Chondrocyte (in vitro differentiated cells): ENCODE measurements around the gene IL5. TPM values are rescaled to one million over a fixed set of nuclear protein-coding genes. Genes with fewer than 3 reads are reported as not detected.

ENCODE experiments used
- DNase-seq: peaks from one replicate; pipeline ENCODE4 v3.0.0; 2021; ENCODE audit warnings: mixed read lengths, low spot score
- H3K27ac Mint-ChIP-seq: one replicate; pipeline ENCODE4 v1.8.0; 2021; ENCODE audit warnings: mild to moderate bottlenecking, moderate library complexity, mixed read lengths; ENCODE audit not compliant: unreplicated experiment
- H3K27me3 Mint-ChIP-seq: 2 replicates; pipeline ENCODE4 v1.8.0; 2021; ENCODE audit warnings: low read depth, mixed read lengths
- H3K36me3 Mint-ChIP-seq: 2 replicates; pipeline ENCODE4 v1.8.0; 2021; ENCODE audit warnings: low read depth, mixed read lengths
- H3K4me1 Mint-ChIP-seq: 2 replicates; pipeline ENCODE4 v1.8.0; 2021; ENCODE audit warnings: low read depth, mild to moderate bottlenecking, mixed read lengths
- H3K4me3 Mint-ChIP-seq: one replicate; pipeline ENCODE4 v1.8.0; 2021; ENCODE audit warnings: mild to moderate bottlenecking, moderate library complexity, mixed read lengths; ENCODE audit not compliant: unreplicated experiment
- H3K9me3 Mint-ChIP-seq: 2 replicates; pipeline ENCODE4 v1.8.0; 2021; ENCODE audit warnings: low read depth, mixed read lengths
- total RNA-seq: library from RNA; stranded (reverse); gene quantifications from 3 replicates; pipeline ENCODE4 v1.2.1, GENCODE V29; 2021
- TF ChIP-seq, protein P1 (sequence below): fragments of 200-600 bp; sonication (generic); IDR thresholded peaks from 2 replicates; pipeline ENCODE4 v1.5.0; 2021; ENCODE audit warnings: antibody characterized with exemption, mild to moderate bottlenecking, moderate library complexity

The IL5 gene
- total RNA-seq, 1 donor from 2014 or later: not detected

DNA sequence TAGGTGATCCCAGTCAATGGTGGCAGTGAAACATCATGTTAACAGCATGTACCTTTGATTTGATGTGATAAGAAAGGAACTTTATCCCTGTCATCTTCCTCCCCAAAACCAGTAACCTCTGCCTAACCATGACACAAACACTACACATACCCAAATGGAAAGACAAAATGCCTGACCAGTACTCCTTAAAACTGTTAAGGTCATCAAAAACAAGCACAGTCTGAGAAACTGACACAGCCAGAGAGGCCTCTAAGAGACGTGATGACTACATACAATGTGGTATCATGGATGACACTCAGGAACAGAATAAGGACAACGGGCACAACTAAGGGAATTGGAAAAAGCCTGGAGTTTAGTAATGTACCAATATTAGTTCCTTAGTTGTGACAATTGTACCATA is 3.9 kb upstream of the IL5 start:
- Mint-ChIP-seq H3K9me3 (no peaks in the 10 kb centered on the region), H3K4me1 (no peaks in the 10 kb centered on the region), H3K27ac (no peak overlapping the region), H3K36me3 (no peaks in the 10 kb centered on the region), H3K27me3 (no peaks in the 10 kb centered on the region), H3K4me3 (no peak overlapping the region)
- DNase-seq: no peak
- TF ChIP-seq, protein P1, sequence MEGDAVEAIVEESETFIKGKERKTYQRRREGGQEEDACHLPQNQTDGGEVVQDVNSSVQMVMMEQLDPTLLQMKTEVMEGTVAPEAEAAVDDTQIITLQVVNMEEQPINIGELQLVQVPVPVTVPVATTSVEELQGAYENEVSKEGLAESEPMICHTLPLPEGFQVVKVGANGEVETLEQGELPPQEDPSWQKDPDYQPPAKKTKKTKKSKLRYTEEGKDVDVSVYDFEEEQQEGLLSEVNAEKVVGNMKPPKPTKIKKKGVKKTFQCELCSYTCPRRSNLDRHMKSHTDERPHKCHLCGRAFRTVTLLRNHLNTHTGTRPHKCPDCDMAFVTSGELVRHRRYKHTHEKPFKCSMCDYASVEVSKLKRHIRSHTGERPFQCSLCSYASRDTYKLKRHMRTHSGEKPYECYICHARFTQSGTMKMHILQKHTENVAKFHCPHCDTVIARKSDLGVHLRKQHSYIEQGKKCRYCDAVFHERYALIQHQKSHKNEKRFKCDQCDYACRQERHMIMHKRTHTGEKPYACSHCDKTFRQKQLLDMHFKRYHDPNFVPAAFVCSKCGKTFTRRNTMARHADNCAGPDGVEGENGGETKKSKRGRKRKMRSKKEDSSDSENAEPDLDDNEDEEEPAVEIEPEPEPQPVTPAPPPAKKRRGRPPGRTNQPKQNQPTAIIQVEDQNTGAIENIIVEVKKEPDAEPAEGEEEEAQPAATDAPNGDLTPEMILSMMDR: no peak

DNA sequence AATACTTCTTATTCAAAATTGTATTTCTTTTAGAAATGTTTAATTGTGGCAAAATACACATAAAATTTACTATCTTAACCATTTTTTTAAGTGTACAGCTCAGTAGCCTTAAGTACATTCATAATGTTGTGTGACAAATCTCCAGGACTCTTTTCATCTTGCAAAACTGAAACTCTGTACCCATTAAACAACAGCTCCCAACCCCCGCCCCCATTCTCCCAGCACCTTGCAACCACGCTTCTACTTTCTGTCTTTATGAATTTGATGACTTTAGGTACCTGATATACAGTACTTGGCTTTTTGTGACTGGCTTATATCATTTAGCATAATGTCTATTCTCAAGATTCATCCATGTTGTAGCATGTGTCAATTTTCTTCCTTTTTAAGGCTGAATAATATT is 2.8 kb upstream of the IL5 start:
- Mint-ChIP-seq H3K27me3 (no peaks in the 10 kb centered on the region), H3K4me3 (no peak overlapping the region), H3K4me1 (no peaks in the 10 kb centered on the region), H3K9me3 (no peaks in the 10 kb centered on the region), H3K27ac (no peak overlapping the region), H3K36me3 (no peaks in the 10 kb centered on the region)
- no peak for DNase-seq
- TF ChIP-seq, protein P1: no peak

DNA sequence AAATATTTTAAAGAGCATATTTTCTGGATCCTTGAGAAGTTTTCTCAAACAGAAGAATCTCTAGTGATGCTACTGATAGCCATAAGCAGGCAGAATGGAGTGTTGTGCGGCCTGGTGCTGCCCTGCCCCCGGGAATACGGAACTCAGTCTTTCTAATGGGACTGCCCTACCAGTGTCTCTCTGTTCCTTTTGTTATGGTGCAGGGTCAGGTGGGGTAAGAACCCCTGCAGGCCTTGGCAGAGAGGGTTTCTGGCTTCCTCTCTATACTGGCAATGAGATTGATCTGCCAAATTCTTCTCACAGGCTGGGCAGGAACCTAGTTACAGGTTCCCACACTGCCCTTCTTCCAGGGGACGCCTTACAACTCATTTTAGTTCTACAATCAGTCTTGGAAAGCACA is 2.6 kb downstream of the IL5 start:
- DNase-seq: no peak
- no peak overlapping the region for H3K27ac Mint-ChIP-seq
- H3K27me3 Mint-ChIP-seq: peaks cover 10% of the 10 kb centered on the region
- H3K4me3 Mint-ChIP-seq: no peak overlapping the region
- H3K9me3 Mint-ChIP-seq: no peaks in the 10 kb centered on the region
- H3K36me3 Mint-ChIP-seq: no peaks in the 10 kb centered on the region
- no peaks in the 10 kb centered on the region for H3K4me1 Mint-ChIP-seq
- TF ChIP-seq, protein P1: no peak

DNA sequence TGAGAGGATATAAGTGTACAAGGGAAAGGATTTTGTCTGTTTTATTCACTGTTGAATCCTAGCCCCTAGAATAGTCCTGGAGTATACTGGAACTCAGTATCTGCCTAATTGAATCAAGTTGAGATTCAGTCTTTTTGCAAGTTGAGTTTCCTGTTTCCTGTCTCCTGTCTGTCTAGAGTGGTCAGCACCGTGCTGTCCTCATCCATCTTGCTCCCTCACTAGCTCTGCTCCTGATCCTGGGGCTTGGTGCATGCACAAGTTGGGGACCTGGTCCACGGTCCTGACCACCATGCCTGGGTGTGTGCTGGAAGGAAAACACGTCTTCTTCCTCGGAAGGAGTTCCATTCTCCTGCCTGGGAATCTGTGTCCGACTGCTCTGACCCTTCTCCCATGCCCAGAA is 3.2 kb downstream of the IL5 start:
- Mint-ChIP-seq H3K36me3 (no peaks in the 10 kb centered on the region), H3K27me3 (peaks cover 16% of the 10 kb centered on the region), H3K27ac (no peak overlapping the region), H3K4me3 (no peak overlapping the region), H3K4me1 (no peaks in the 10 kb centered on the region), H3K9me3 (no peaks in the 10 kb centered on the region)
- TF ChIP-seq, protein P1: no peak
- no peak for DNase-seq

DNA sequence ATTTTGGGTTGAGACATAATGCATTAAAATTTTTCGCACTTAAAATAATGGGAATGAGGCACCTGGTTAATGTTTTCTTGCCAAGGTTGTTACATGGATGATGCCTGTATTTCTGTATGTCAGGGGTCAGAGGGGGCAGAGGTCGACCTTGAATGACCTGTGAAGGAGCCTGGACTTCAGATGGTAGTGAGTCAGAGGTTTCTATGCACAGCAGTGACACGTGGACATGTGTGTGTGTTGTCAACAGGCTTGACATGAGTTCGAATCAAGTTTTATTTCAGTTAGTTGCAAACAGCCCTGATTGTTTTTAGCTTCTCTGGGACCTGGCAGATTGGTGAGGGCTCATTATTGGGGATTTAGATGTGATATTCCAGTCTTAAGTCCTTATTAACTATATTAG is 3.6 kb downstream of the IL5 start:
- Mint-ChIP-seq H3K27me3 (peaks cover 20% of the 10 kb centered on the region), H3K4me3 (no peak overlapping the region), H3K4me1 (no peaks in the 10 kb centered on the region), H3K27ac (no peak overlapping the region), H3K9me3 (peaks cover 4% of the 10 kb centered on the region), H3K36me3 (no peaks in the 10 kb centered on the region)
- TF ChIP-seq, protein P1: no peak
- DNase-seq: no peak
